HG03196 (cell line): Measurements from ENCODE around the gene ANTXR1.

Experiments
- ATAC-seq: cut with Tn5 transposase; IDR thresholded peaks from one replicate; pipeline ENCODE4 v1.9.1; 2021; ENCODE audit not compliant: unreplicated experiment

Gene ANTXR1

GRCh38 chr2:69013142-69013839 is at the start of gene ANTXR1:
TSS of gene ANTXR1 (plus strand) at chr2:69013179. CDS start at chr2:69013500, 321 bp downstream.
- ATAC-seq, result no peak

- no peak for ATAC-seq
Measured at GRCh38 chr2:68964282-68964681, 48.7 kb upstream of the ANTXR1 start.

- no peak for ATAC-seq
Measured at GRCh38 chr2:68968221-68968620, 44.8 kb upstream of the ANTXR1 start.

- no peak for ATAC-seq
Measured at GRCh38 chr2:68969736-68970490, 43.1 kb upstream of the ANTXR1 start.

- no peak for ATAC-seq
Measured at GRCh38 chr2:68970566-68971265, 42.3 kb upstream of the ANTXR1 start.

GRCh38 chr2:68971591-68972231 is 41.3 kb upstream of the ANTXR1 start:
- no peak for ATAC-seq

GRCh38 chr2:68974251-68974650 is 38.7 kb upstream of the ANTXR1 start, which contains the start of gene GKN1:
TSS of gene GKN1 (plus strand) at chr2:68974636. CDS start at chr2:68974678, 42 bp downstream.
- no peak for ATAC-seq

GRCh38 chr2:68974946-68975665 is 37.9 kb upstream of the ANTXR1 start:
- no peak for ATAC-seq

GRCh38 chr2:68975844-68976243 is 37.1 kb upstream of the ANTXR1 start:
- ATAC-seq, result no peak

- ATAC-seq, result no peak
Measured at GRCh38 chr2:68977453-68977852, 35.5 kb upstream of the ANTXR1 start.

GRCh38 chr2:68978098-68978497 is 34.9 kb upstream of the ANTXR1 start:
- no peak for ATAC-seq

GRCh38 chr2:68980956-68981355 is 32.0 kb upstream of the ANTXR1 start:
- ATAC-seq, result no peak

- no peak for ATAC-seq
Measured at GRCh38 chr2:68987021-68987503, 25.9 kb upstream of the ANTXR1 start.

GRCh38 chr2:68989035-68989434 is 23.9 kb upstream of the ANTXR1 start:
- ATAC-seq, result no peak

- no peak for ATAC-seq
Measured at GRCh38 chr2:68992341-68992740, 20.6 kb upstream of the ANTXR1 start.

- ATAC-seq, result no peak
Measured at GRCh38 chr2:68992933-68993332, 20.0 kb upstream of the ANTXR1 start.

GRCh38 chr2:68993660-68994059 is 19.3 kb upstream of the ANTXR1 start:
- ATAC-seq, result no peak

GRCh38 chr2:68994864-68995263 is 18.1 kb upstream of the ANTXR1 start:
- no peak for ATAC-seq

- ATAC-seq, result no peak
Measured at GRCh38 chr2:68995916-68996315, 17.1 kb upstream of the ANTXR1 start.

- no peak for ATAC-seq
Measured at GRCh38 chr2:68997401-68997800, 15.6 kb upstream of the ANTXR1 start.
